ENCODE results near the gene ZDBF2. TPM values are rescaled to one million over a fixed set of nuclear protein-coding genes. Genes with fewer than 3 reads are reported as not detected.

The ZDBF2 gene
- total and polyA plus RNA-seq, 9 of the 15 experiments (the other 6 are each of a cell fraction or from before 2014, with no cell fraction given) = 0.01 to 0.04 (median 0.03) TPM; not detected in 3

- no peak overlapping the region for H3K4me2 ChIP-seq (ENCODE audit: insufficient read depth, low read length)
- DNase-seq (ENCODE audit: extremely low read depth in 1 of 4, low spot score in 3 of 4) = no peak
- no peak for FAIRE-seq
- no peaks in the 10 kb centered on the region for H3K36me3 ChIP-seq (ENCODE audit: control insufficient read depth, insufficient read depth, low read length)
- ChIA-PET CTCF (ENCODE audit: low intra/inter-chr PET ratio) (no interaction called here), POLR2A (no interaction called here)
- no peak for ATAC-seq
- in situ Hi-C loops (cut with MboI) (no loop called here), intact Hi-C loops (cut with micrococcal nuclease) (no loop called here)
- H2AFZ ChIP-seq (ENCODE audit: low read depth, low read length) = no peak overlapping the region
- WGBS (ENCODE audit: insufficient coverage, low coverage, missing lambda C conversion rate) = 37% methylated on average over 12 of the region's 12 CpGs
- no peak overlapping the region for H3K9ac ChIP-seq (ENCODE audit: insufficient read depth in 1 of 2, low read depth in 2 of 2, low read length in 2 of 2)
- no peaks in the 10 kb centered on the region for H3K9me1 ChIP-seq (ENCODE audit: control insufficient read depth, insufficient read depth, low read length)
- no peaks in the 10 kb centered on the region for H4K20me1 ChIP-seq (replicated peaks; ENCODE audit: control insufficient read depth, insufficient read depth, low read length)
- H3K4me1 ChIP-seq (replicated peaks in 1 of 2; ENCODE audit: control insufficient read depth in 2 of 2, insufficient read depth in 2 of 2, low read length in 2 of 2) = peaks cover 0 to 12% of the 10 kb centered on the region in 2 experiments; a peak in 2 of 5 replicates
- H3K27me3 ChIP-seq (ENCODE audit: control insufficient read depth in 2 of 2, insufficient read depth in 2 of 2, low read length in 2 of 2) = peaks cover 4 to 11% of the 10 kb centered on the region in 2 experiments; a peak in 4 of 5 replicates
- BruUV-seq (replicated peaks) = no TSS peak
- no peak for TF ChIP-seq NCOA2 (IDR thresholded peaks at IDR 0.05; ENCODE audit: partially characterized antibody in 2 of 2)
- TF ChIP-seq SMARCE1 (IDR thresholded peaks at IDR 0.05) = no peak
- no peak for TF ChIP-seq ARID3A (IDR thresholded peaks at IDR 0.05; ENCODE audit: borderline replicate concordance, low read depth, low read length)
- no peak for TF ChIP-seq U2AF2 (optimal IDR thresholded peaks at IDR 0.05; ENCODE audit: low read depth, low read length)
- no peak for TF ChIP-seq ARID1B (IDR thresholded peaks at IDR 0.05)
- peak; percentile 59 for TF ChIP-seq CBX2 (IDR thresholded peaks at IDR 0.05; ENCODE audit: insufficient read depth, low read length, poor library complexity, severe bottlenecking)
- TF ChIP-seq HMG20B (CRISPR knock-in tag; IDR thresholded peaks at IDR 0.05) = no peak
- TF ChIP-seq EP300 (IDR thresholded peaks at IDR 0.05; ENCODE audit: low read length) = no peak
- H3K9me3 ChIP-seq (replicated peaks; ENCODE audit: control insufficient read depth, insufficient read depth, low read depth, low read length) = no peaks in the 10 kb centered on the region
- no peaks in the 10 kb centered on the region for H3K79me2 ChIP-seq (ENCODE audit: control insufficient read depth, insufficient read depth, low read length)
- no peak overlapping the region for H3K27ac ChIP-seq (ENCODE audit: extremely low read depth, low read depth, low read length)
- no peak overlapping the region for H3K4me3 ChIP-seq
Observed at GRCh38 chr2:206276169-206276942, 1.9 kb downstream of the ZDBF2 start.

Data from K562 (cell line).